Measurements from ENCODE around the gene ACCS.

GRCh38 chr11:44066732-44067141 is 667 bp downstream of the ACCS start:
- TF ChIP-seq CTCF (IDR thresholded peaks at IDR 0.05) (no peak), POLR2A (IDR thresholded peaks at IDR 0.05) (no peak)

Data from lower leg skin (tissue), 3 donors.